H1 (cell line): ENCODE measurements around the gene TBC1D22A. TPM values are rescaled to one million over a fixed set of nuclear protein-coding genes. Genes with fewer than 3 reads are reported as not detected.

Source experiments
- CTCF ChIA-PET: fragments of 300-600 bp; sonication (Branson Sonifier 250); formaldehyde crosslinking; loops from one replicate; lab custom pipeline; 2021; ENCODE audit not compliant: partially characterized antibody; lab: Charles Lee
- POLR2A ChIA-PET: fragments of 300-600 bp; sonication (Branson Sonifier 250); formaldehyde crosslinking; loops from one replicate; lab custom pipeline; 2021; ENCODE audit warnings: inconsistent platforms; ENCODE audit not compliant: partially characterized antibody; lab: Charles Lee
- DNase-seq, 2 experiments: peaks; one replicate each; pipeline versions ENCODE4 v3.0.0 to v3.0.0-alpha.2; 2010 to 2022; ENCODE audit warnings: low spot score in 2 of 2, low read depth in 1 of 2, mixed read lengths in 1 of 2
- FAIRE-seq: peaks from 2 replicates; lab custom pipeline; 2011; peaks lifted over from hg19 to GRCh38; lab: Jason Lieb, UNC
- H2AFZ ChIP-seq: 2 replicates; pipeline ENCODE4 v1.8.1; 2012; ENCODE audit warnings: low read length, inconsistent platforms
- H2AK5ac ChIP-seq: 2 replicates; pipeline ENCODE4 v1.6.1; 2013; ENCODE audit warnings: low read depth, low read length
- H2BK120ac ChIP-seq: replicated peaks from 2 replicates; pipeline ENCODE3; 2013; ENCODE audit warnings: low read depth, low read length, inconsistent platforms
- H2BK12ac ChIP-seq: 2 replicates; pipeline ENCODE4 v1.6.1; 2013; ENCODE audit warnings: low read depth, low read length
- H2BK15ac ChIP-seq: 2 replicates; pipeline ENCODE4 v1.6.1; 2013; ENCODE audit warnings: low read length
- H2BK20ac ChIP-seq: 2 replicates; pipeline ENCODE4 v1.6.1; 2013; ENCODE audit warnings: low read length
- H2BK5ac ChIP-seq: 2 replicates; pipeline ENCODE4 v1.6.1; 2013; ENCODE audit warnings: low read depth, low read length
- H3K14ac ChIP-seq: 2 replicates; pipeline ENCODE4 v1.6.1; 2013; ENCODE audit warnings: inconsistent platforms; ENCODE audit not compliant: insufficient read length
- H3K18ac ChIP-seq: 2 replicates; pipeline ENCODE4 v1.6.1; 2013; ENCODE audit warnings: low read length; ENCODE audit errors: extremely low read depth
- H3K23ac ChIP-seq: 2 replicates; pipeline ENCODE4 v1.6.1; 2013; ENCODE audit warnings: inconsistent platforms; ENCODE audit not compliant: insufficient read length
- H3K23me2 ChIP-seq: 2 replicates; pipeline ENCODE4 v1.6.1; 2013; ENCODE audit warnings: low read depth, low read length
- H3K27ac ChIP-seq: 2 replicates; pipeline ENCODE4 v1.6.1; 2011; ENCODE audit warnings: low read depth, low read length, inconsistent platforms
- H3K27me3 ChIP-seq, 4 experiments: replicated peaks in 1 of 4; 1 replicate in 1 of 4; 2 replicates in 3 of 4; pipeline versions ENCODE4 v1.6.1 to v1.8.1; 2011 to 2013; ENCODE audit warnings: low read length in 3 of 4, mild to moderate bottlenecking in 3 of 4, inconsistent platforms in 2 of 4, mixed read lengths in 2 of 4, moderate library complexity in 1 of 4; ENCODE audit not compliant: control insufficient read depth in 3 of 4, insufficient read depth in 3 of 4; ENCODE audit errors: extremely low read depth in 1 of 4
- H3K36me3 ChIP-seq, 4 experiments: 2 replicates each; pipeline versions ENCODE4 v1.6.1 to v1.8.1; 2011 to 2013; ENCODE audit warnings: mild to moderate bottlenecking in 4 of 4, low read length in 3 of 4, moderate library complexity in 2 of 4, control low read depth in 1 of 4, inconsistent platforms in 1 of 4; ENCODE audit not compliant: insufficient read depth in 4 of 4, control insufficient read depth in 2 of 4
- H3K4ac ChIP-seq: replicated peaks from 2 replicates; pipeline ENCODE3; 2013; ENCODE audit warnings: low read length, low read depth, mixed read lengths, inconsistent platforms; ENCODE audit not compliant: insufficient read length
- H3K4me1 ChIP-seq, 4 experiments: replicated peaks in 1 of 4; 1 replicate in 1 of 4; 2 replicates in 3 of 4; pipeline versions ENCODE4 v1.6.1 to v1.8.1; 2011 to 2013; ENCODE audit warnings: low read length in 3 of 4, inconsistent platforms in 2 of 4, mixed read lengths in 1 of 4; ENCODE audit not compliant: insufficient read depth in 4 of 4, control insufficient read depth in 3 of 4
- H3K4me2 ChIP-seq, 2 experiments: 2 replicates each; pipeline versions ENCODE4 v1.6.1 to v1.8.1; 2011 to 2013; ENCODE audit warnings: low read depth in 2 of 2, low read length in 2 of 2, control low read depth in 1 of 2, inconsistent platforms in 1 of 2, mild to moderate bottlenecking in 1 of 2; ENCODE audit not compliant: insufficient read depth in 1 of 2
- H3K4me3 ChIP-seq, 4 experiments: fragments of 200-600, 300-600 bp in 1 of 4; sonication (generic), shearing (Covaris generic), sonication (Bioruptor Twin) in 1 of 4; 2 replicates each; pipeline versions ENCODE4 v1.5.1 to v1.8.1; 2011 to 2016; ENCODE audit warnings: low read length in 4 of 4, low read depth in 3 of 4, control low read depth in 2 of 4, inconsistent platforms in 2 of 4, mild to moderate bottlenecking in 2 of 4, mixed read lengths in 1 of 4, moderate library complexity in 1 of 4; ENCODE audit not compliant: insufficient read depth in 2 of 4; ENCODE audit errors: extremely low read depth in 1 of 4
- H3K56ac ChIP-seq: replicated peaks from 2 replicates; pipeline ENCODE3; 2013; ENCODE audit warnings: low read depth, mild to moderate bottlenecking, mixed read lengths, low read length, inconsistent platforms; ENCODE audit not compliant: insufficient read length
- H3K79me1 ChIP-seq: 2 replicates; pipeline ENCODE4 v1.6.1; 2013; ENCODE audit warnings: low read depth, low read length, control low read depth
- H3K79me2 ChIP-seq, 2 experiments: 2 replicates each; pipeline versions ENCODE4 v1.6.1 to v1.8.1; 2012 to 2013; ENCODE audit warnings: low read length in 2 of 2, mild to moderate bottlenecking in 2 of 2, inconsistent platforms in 1 of 2; ENCODE audit not compliant: insufficient read depth in 2 of 2, control insufficient read depth in 1 of 2
- H3K9ac ChIP-seq, 4 experiments: replicated peaks in 1 of 4; 1 replicate in 1 of 4; 2 replicates in 3 of 4; pipeline versions ENCODE4 v1.6.1 to v1.8.1; 2011 to 2013; ENCODE audit warnings: low read depth in 3 of 4, low read length in 3 of 4, control low read depth in 2 of 4, mild to moderate bottlenecking in 2 of 4, moderate library complexity in 2 of 4, inconsistent platforms in 1 of 4; ENCODE audit errors: extremely low read depth in 1 of 4
- H3K9me3 ChIP-seq, 2 experiments: 2 replicates each; pipeline versions ENCODE4 v1.6.1 to v1.8.1; 2012 to 2013; ENCODE audit warnings: mild to moderate bottlenecking in 2 of 2, moderate library complexity in 2 of 2, control low read depth in 1 of 2, inconsistent platforms in 1 of 2, low read depth in 1 of 2, low read length in 1 of 2, mixed read lengths in 1 of 2; ENCODE audit not compliant: insufficient read depth in 2 of 2
- H4K20me1 ChIP-seq, 2 experiments: replicated peaks in 1 of 2; 2 replicates each; pipeline versions ENCODE3 to v1.8.1; 2011 to 2013; ENCODE audit warnings: inconsistent platforms in 2 of 2, low read length in 2 of 2, mild to moderate bottlenecking in 1 of 2; ENCODE audit not compliant: insufficient read depth in 2 of 2, control insufficient read depth in 1 of 2
- H4K5ac ChIP-seq: 2 replicates; pipeline ENCODE4 v1.6.1; 2013; ENCODE audit warnings: low read length, low read depth, mixed read lengths, inconsistent platforms; ENCODE audit not compliant: insufficient read length
- H4K8ac ChIP-seq: 2 replicates; pipeline ENCODE4 v1.8.0; 2013; ENCODE audit warnings: mild to moderate bottlenecking, moderate library complexity, low read length, inconsistent platforms; ENCODE audit not compliant: insufficient read depth; ENCODE audit errors: extremely low read depth
- H4K91ac ChIP-seq: replicated peaks from 2 replicates; pipeline ENCODE3; 2013; ENCODE audit warnings: low read length, mixed read lengths, inconsistent platforms; ENCODE audit not compliant: insufficient read length
- CBX8 ChIP-seq: fragments of 300-800, 300-1000 bp; sonication (generic); IDR thresholded peaks from 2 replicates; pipeline ENCODE4 v1.7.1; 2016; ENCODE audit warnings: low read depth, low read length, borderline replicate concordance
- E2F6 ChIP-seq: IDR thresholded peaks from 2 replicates; pipeline ENCODE4 v1.6.1; 2012; ENCODE audit warnings: inconsistent platforms
- GABPA ChIP-seq: IDR thresholded peaks from 2 replicates; pipeline ENCODE4 v1.6.1; 2011; ENCODE audit warnings: mild to moderate bottlenecking, low read length, moderate library complexity, borderline replicate concordance; ENCODE audit not compliant: insufficient read depth
- HDAC6 ChIP-seq: IDR thresholded peaks from one replicate; pipeline ENCODE4 v1.7.1; 2012; ENCODE audit warnings: low read depth, mild to moderate bottlenecking, inconsistent platforms, low read length, moderate library complexity
- JUN ChIP-seq: IDR thresholded peaks from 2 replicates; pipeline ENCODE4 v1.6.1; 2011; ENCODE audit warnings: low read depth, mild to moderate bottlenecking, improper control_type of control experiment, low read length
- KDM1A ChIP-seq: fragments of 200-600, 300-600 bp; sonication (generic); IDR thresholded peaks from 2 replicates; pipeline ENCODE4 v1.7.1; 2016; ENCODE audit warnings: mild to moderate bottlenecking, low read length, borderline replicate concordance
- NRF1 ChIP-seq: IDR thresholded peaks from 2 replicates; pipeline ENCODE4 v1.6.1; 2011; ENCODE audit warnings: mild to moderate bottlenecking, low read depth, low read length, improper control_type of control experiment
- SIN3A ChIP-seq, 2 experiments: IDR thresholded peaks in 1 of 2; conservative IDR thresholded peaks in 1 of 2; 2 replicates each; pipeline ENCODE4 v1.6.1; 2011 to 2012; ENCODE audit warnings: low read length in 2 of 2, improper control_type of control experiment in 1 of 2, low read depth in 1 of 2, mild to moderate bottlenecking in 1 of 2
- TCF12 ChIP-seq: IDR thresholded peaks from 2 replicates; pipeline ENCODE4 v1.6.1; 2011; ENCODE audit warnings: low read depth, mild to moderate bottlenecking, low read length
- WGBS, 2 experiments: shearing (Covaris generic) in 1 of 2; methylation state at CpG; one replicate each; pipeline versions ENCODE4 v1.1.6 to v1.1.7; 2013 to 2015; ENCODE audit warnings: low lambda C conversion rate in 2 of 2, mixed read lengths in 2 of 2, inconsistent platforms in 1 of 2, low coverage in 1 of 2, missing lambda C conversion rate in 1 of 2; ENCODE audit not compliant: insufficient replicate concordance in 2 of 2, insufficient coverage in 1 of 2, insufficient read length in 1 of 2; ENCODE audit errors: extremely low coverage in 1 of 2, missing lambda C conversion rate in 1 of 2; 5-methylcytosine and 5-hydroxymethylcytosine counted together
- polyA plus RNA-seq, 7 experiments: library from polyadenylated mRNA; depleted of rRNA in 3 of 7; stranded (reverse) in 5 of 7; unstranded in 2 of 7; fragments of >200 nt in 5 of 7; fragments of 200-250 nt in 2 of 7; gene quantifications; 1 replicate in 5 of 7; 2 replicates in 1 of 7; 4 replicates in 1 of 7; pipeline versions ENCODE4 v1.2.1 to v1.2.3, GENCODE V29; 2011 to 2013; ENCODE audit warnings: missing spikeins in 2 of 7, mixed read lengths in 2 of 7
- total RNA-seq: library from RNA; stranded (reverse); fragmentation: NEBNext Ultra II Directional; extraction: Animal tissue kit (Norgen Biotek cat#: 25700); gene quantifications from 2 replicates; pipeline ENCODE4 v1.2.1, GENCODE V29; 2021

Gene TBC1D22A
- total and polyA plus RNA-seq, 2 of the 8 experiments (the other 6 are each of a cell fraction or from before 2014, with no cell fraction given) = 11.9 to 18.4 TPM

- Histone ChIP-seq H3K9me3 (no peaks in the 10 kb centered on the region), H3K4me1 (peaks cover 5 to 13% (median 12%) of the 10 kb centered on the region in 4 experiments), H4K20me1 (peaks cover 0 to 6% of the 10 kb centered on the region in 2 experiments), H3K36me3 (no peaks in the 10 kb centered on the region), H3K18ac (no peak overlapping the region), H3K9ac (no peak overlapping the region), H3K79me2 (peaks cover 0 to 6% of the 10 kb centered on the region in 2 experiments; a peak in 1 of 4 replicates), H3K14ac (no peak overlapping the region), H3K79me1 (no peaks in the 10 kb centered on the region), H4K8ac (peak overlapping the region; percentile 14), H2BK15ac (no peak overlapping the region), H3K4ac (no peak overlapping the region), H2BK5ac (no peak overlapping the region), H2AFZ (no peak overlapping the region), H3K4me3 (no peak overlapping the region), H3K4me2 (no peak overlapping the region), H4K5ac (no peak overlapping the region), H3K23me2 (peaks cover 11% of the 10 kb centered on the region; the same call in 1 of the 2 replicates), H3K27me3 (peaks cover 0 to 3% (median 0%) of the 10 kb centered on the region in 4 experiments; a peak in 1 of 7 replicates), H2BK120ac (no peak overlapping the region), H2BK20ac (no peak overlapping the region), H3K27ac (no peak overlapping the region), H2AK5ac (no peak overlapping the region), H3K23ac (no peak overlapping the region), H2BK12ac (no peak overlapping the region), H4K91ac (no peak overlapping the region), H3K56ac (no peak overlapping the region)
- DNase-seq (no peak), FAIRE-seq (no peak)
- WGBS, 2 experiments = 85% methylated on average over 14 of the region's 14 CpGs; no CpG with 5 or more reads in 1 of the 2 experiments
- POLR2A ChIA-PET = interaction anchor here (0.6 to 3.1 kb wide), 4 partner anchors 9 to 280 kb away, joined by 3 to 22 read pairs (median 6); partner anchors contain the start of gene TBC1D22A
- CTCF ChIA-PET = interaction anchor here (1.0 to 3.4 kb wide), 2 partner anchors 17 to 20 kb away, joined by 3 to 13 read pairs; no protein-coding TSS in a partner anchor
- no peak for TF ChIP-seq CBX8
- no peak for TF ChIP-seq KDM1A
- TF ChIP-seq TCF12 = no peak
- TF ChIP-seq JUN = no peak
- no peak for TF ChIP-seq NRF1
- no peak for TF ChIP-seq SIN3A (conservative IDR thresholded peaks at IDR 0.05 in 1 of 2, IDR thresholded peaks at IDR 0.05 in 1 of 2; ENCODE audit: low read depth in 1 of 2, low read length in 2 of 2)
- TF ChIP-seq E2F6 = no peak
- no peak for TF ChIP-seq GABPA
- no peak for TF ChIP-seq HDAC6
These were observed 21.3 kb upstream of the TBC1D22A start for GRCh38 chr22:46740910-46741780.
